ENCODE results near the gene MYO5C. TPM values are rescaled to one million over a fixed set of nuclear protein-coding genes. Genes with fewer than 3 reads are reported as not detected.
"Not testable (repeated sequence)": the region's sequence is repeated elsewhere in the genome, so short reads cannot be mapped to it uniquely, and the experiment has no call there.

The MYO5C gene
- total RNA-seq, 1 experiment from 2014 or later = 0.11 TPM

GRCh38 chr15:52178765-52179164 is 116.8 kb downstream of the MYO5C start:
- DNase-seq (ENCODE audit: low read depth, low spot score) = no peak
- in situ Hi-C loops (cut with HindIII; ENCODE audit: low pct_unique_long_range_greater_than_20kb, low sequenced_read_pairs) = no loop called here

GRCh38 chr15:52172869-52173268 is 122.7 kb downstream of the MYO5C start:
- in situ Hi-C loops (cut with HindIII; ENCODE audit: low pct_unique_long_range_greater_than_20kb, low sequenced_read_pairs) = no loop called here
- DNase-seq (ENCODE audit: low read depth, low spot score) = no peak

DNA sequence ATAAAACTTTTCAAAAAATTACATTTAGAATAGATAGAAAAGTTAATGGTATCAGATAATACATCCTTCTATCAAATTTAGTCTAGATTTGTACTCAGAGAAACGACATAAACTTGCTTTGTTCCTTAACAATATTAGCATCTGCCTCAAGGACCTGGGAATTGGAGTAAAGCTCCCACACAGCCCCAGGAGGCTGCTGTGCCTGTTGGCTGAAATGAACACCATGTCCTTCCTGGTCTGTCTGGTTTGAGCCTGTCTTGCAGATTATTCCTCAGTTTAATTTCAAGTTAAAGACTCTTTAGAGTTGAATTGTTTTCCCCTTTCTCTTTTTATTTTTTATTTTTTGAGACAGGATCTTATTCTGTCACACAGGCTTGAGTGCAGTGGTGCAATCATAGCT is 123.8 kb downstream of the MYO5C start:
- in situ Hi-C loops (cut with HindIII; ENCODE audit: low pct_unique_long_range_greater_than_20kb, low sequenced_read_pairs) = no loop called here
- DNase-seq (ENCODE audit: low read depth, low spot score) = no peak

DNA sequence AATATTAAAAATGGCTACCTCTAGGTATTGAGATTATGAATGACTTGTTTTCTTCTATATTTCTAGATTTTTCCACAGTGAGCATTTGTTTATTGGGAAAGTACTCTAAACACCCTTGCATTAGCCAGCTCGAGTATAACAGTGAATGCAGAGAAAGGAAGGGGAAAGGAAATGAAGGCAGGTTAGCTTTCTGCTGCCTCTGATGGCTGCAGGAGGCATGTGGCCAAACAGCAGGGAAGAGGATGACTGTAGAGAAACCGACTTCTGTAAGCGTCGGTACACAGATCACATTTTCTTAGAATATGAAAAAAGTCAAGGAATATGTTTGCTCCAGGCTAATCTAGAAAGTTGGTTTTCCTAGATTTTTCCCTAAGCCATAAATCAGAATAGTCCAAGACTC is 124.2 kb downstream of the MYO5C start:
- in situ Hi-C loops (cut with HindIII; ENCODE audit: low pct_unique_long_range_greater_than_20kb, low sequenced_read_pairs) = no loop called here
- peak; percentile 28 for DNase-seq (ENCODE audit: low read depth, low spot score)

GRCh38 chr15:52170199-52170598 is 125.4 kb downstream of the MYO5C start:
- in situ Hi-C loops (cut with HindIII; ENCODE audit: low pct_unique_long_range_greater_than_20kb, low sequenced_read_pairs); DNase-seq (ENCODE audit: low read depth, low spot score): not testable (repeated sequence)

GRCh38 chr15:52165494-52166131 is 130.0 kb downstream of the MYO5C start:
- in situ Hi-C loops (cut with HindIII; ENCODE audit: low pct_unique_long_range_greater_than_20kb, low sequenced_read_pairs) = not testable (repeated sequence)

DNA sequence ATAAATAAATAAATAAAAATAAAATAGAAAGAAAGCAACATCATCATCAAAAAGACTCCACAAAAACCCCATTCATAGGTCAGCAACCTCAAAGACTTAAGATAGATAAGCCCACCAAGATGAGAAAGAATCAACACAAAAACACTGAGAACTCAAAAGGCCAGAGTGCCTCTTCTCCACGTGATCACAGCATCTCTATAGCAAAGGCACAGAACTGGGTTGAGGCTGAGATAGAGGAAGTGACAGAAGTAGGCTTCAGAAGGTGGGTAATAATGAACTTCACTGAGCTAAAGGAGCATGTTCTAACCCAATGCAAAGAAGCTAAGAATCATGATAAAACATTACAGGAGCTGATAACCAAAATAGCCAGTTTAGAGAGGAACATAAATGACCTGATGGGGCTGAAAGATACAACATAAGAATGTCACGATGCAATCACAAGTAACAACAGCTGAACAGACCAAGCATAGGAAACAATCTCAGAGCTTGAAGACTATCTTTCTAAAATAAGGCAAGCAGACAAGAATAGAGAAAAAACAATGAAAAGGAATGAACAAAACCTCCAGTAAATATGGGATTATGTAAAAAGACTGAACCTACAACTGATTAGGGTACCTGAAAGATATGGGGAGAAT is 130.9 kb downstream of the MYO5C start:
- DNase-seq (ENCODE audit: low read depth, low spot score) = no peak
- in situ Hi-C loops (cut with HindIII; ENCODE audit: low pct_unique_long_range_greater_than_20kb, low sequenced_read_pairs) = no loop called here

More at GRCh38 chr15:52165494-52166131, 130.0 kb downstream of the MYO5C start:
- DNase-seq (ENCODE audit: low read depth, low spot score) = not testable (repeated sequence)

DNA sequence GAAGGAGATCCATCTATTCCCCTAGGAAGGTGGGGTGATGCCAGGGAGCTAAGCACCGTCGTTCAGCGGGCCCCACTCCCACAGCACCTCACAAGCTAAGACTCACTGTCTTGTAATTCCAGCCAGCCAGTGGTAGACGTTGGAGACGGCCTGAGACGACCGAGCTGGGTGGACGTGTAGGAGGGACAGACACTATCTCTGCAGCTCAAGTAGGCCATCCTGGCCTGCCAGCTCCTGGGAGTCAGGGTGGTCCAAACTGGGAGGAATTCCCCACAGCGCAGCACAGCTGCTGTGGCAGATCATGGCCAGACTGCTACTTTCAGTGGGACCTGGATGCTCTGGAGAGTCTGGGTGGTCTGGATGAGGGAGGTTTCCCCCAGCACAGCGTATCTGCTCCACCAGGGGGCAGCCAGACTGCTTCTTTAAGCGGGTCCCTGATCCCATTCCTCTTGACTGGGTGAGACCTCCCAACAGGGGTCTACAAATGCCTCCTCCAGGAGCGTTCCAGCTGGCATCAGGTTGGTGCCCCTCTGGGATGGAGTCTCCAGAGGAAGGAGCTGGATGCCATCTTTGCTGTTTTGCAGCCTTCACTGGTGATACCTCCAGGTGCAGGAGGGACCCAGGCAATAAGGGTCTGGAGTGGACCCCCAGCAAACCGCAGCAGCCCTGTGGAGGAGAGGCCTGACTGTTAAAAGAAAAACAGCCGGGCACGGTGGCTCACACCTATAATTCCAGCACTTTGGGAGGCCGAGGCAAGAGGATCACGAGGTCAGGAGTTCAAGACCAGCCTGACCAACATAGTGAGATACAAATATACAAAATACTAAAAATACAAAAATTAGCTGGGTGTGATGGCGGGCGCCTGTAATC is 132.0 kb downstream of the MYO5C start:
- in situ Hi-C loops (cut with HindIII; ENCODE audit: low pct_unique_long_range_greater_than_20kb, low sequenced_read_pairs) = no loop called here
- DNase-seq (ENCODE audit: low read depth, low spot score) = peak; percentile 43

GRCh38 chr15:52162876-52163275 is 132.7 kb downstream of the MYO5C start:
- no peak for DNase-seq (ENCODE audit: low read depth, low spot score)
- in situ Hi-C loops (cut with HindIII; ENCODE audit: low pct_unique_long_range_greater_than_20kb, low sequenced_read_pairs) = no loop called here

DNA sequence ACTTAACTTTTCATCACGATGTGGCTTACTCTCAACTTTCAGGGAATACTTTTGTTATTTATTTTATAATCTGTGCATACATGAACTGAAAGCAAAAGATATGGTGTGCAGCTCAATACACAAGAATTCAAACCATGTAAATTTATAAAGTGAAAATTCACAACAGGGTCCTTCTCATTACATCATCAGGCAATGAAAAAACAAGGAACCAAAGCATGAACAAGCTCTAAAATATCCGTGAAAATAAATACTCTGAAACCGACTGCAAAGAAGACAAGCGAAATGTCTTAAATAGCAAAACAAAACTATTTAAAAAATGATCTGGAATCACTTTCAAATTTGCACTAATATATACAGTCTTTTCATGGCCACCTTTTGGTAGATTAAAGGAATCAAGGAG is 133.3 kb downstream of the MYO5C start:
- in situ Hi-C loops (cut with HindIII; ENCODE audit: low pct_unique_long_range_greater_than_20kb, low sequenced_read_pairs) = no loop called here
- DNase-seq (ENCODE audit: low read depth, low spot score) = no peak

DNA sequence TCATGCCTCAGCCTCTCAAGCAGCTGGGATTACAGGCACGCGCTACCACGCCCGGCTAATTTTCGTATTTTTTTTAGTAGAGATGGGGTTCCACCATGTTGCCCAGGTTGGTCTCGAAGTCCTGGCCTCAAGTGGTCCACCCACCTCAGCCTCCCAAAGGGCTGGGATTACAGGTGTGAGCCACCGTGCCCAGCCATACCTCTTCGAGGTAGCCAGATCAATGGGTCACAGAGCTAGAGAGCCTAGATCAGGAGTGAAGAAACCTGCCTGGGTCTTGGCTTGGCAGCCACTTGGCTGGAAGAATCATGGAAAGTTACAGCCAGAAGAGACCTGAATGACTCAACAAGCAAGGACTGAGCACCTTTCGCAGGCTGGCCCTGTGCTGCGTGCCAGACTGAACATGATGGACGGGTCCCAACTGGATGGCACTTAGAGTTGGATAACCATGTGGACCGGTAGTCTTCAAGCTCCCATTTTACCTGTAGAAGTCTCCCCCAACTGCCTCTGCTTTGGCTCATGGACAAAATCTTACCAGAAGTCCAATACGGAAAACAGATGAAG is 134.1 kb downstream of the MYO5C start:
- in situ Hi-C loops (cut with HindIII; ENCODE audit: low pct_unique_long_range_greater_than_20kb, low sequenced_read_pairs) = no loop called here
- no peak for DNase-seq (ENCODE audit: low read depth, low spot score)

DNA sequence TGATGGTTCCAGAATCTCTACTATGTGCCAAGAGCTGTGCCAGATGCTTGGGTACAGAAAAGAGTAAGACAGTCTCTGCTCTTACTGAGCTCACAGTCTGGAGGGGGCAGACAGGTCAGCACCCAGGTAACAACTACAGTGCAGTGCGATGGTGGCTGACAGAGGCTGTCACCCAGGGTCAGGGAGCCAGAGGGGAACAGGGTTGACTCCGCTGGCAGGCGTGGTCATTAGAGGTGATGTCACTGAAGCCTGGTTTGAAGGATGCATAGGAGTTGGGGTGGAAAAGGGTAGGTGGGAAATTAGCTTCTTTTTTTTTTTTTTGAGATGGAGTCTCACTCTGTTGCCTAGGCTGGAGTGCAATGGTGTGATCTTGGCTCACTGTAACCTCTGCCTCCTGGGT is 136.0 kb downstream of the MYO5C start:
- no peak for DNase-seq (ENCODE audit: low read depth, low spot score)
- in situ Hi-C loops (cut with HindIII; ENCODE audit: low pct_unique_long_range_greater_than_20kb, low sequenced_read_pairs) = no loop called here

DNA sequence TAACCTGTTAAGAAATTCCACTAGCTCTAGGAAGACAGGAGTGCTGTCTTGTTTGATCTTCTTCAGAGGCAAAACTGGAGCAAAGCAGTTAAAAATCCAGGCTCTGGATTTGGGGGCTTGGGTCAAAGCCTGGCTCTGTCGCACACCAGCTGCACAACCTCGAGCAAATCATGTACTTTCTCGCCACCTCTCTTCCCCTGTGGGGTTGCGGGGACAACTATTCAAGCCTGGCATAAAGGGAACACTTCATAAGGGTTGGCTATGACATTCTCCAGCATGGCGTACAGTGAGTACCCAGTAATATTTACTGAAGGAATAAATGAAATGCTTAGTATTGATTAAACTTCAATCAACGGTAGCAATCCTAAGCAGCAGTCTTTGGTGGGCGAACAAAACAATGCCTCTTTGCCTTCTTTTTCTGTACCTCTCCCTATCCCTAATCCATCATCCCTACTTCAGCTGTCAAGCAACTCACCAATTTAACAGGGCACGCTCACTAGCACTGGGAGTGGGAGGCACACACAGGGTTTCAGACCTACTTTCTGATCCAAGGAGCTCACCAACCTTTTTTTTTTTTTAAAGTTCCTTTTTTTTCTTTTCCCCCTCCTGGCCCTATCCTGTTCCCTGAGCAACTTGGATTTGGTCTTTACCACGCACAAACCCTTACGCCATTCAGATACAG is 137.4 kb downstream of the MYO5C start:
- in situ Hi-C loops (cut with HindIII; ENCODE audit: low pct_unique_long_range_greater_than_20kb, low sequenced_read_pairs) = no loop called here
- no peak for DNase-seq (ENCODE audit: low read depth, low spot score)

DNA sequence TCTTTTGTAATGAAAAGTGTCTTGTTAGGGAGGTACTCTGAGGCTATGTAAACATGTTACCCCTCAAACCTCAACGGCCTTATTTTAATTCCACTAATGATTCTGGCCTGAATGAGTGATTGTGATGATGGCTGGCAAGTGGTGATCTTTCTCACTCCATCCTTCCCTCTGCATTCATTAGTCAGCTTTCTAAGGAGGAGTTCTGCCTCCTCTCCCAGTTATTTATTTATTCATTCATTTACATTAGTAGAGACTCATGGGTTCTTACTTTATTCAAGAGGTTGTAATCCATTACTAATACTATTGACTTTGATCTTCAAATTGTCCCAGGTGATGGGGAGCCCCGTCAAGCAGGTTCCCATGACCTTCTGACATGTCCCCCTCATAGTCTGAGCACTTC is 139.7 kb downstream of the MYO5C start:
- in situ Hi-C loops (cut with HindIII; ENCODE audit: low pct_unique_long_range_greater_than_20kb, low sequenced_read_pairs) = no loop called here

GRCh38 chr15:52154896-52155865 is 140.4 kb downstream of the MYO5C start:
- in situ Hi-C loops (cut with HindIII; ENCODE audit: low pct_unique_long_range_greater_than_20kb, low sequenced_read_pairs) = no loop called here
- DNase-seq (ENCODE audit: low read depth, low spot score) = no peak

More for the DNA sequence above, 139.7 kb downstream of the MYO5C start:
- DNase-seq (ENCODE audit: low read depth, low spot score) = no peak

GRCh38 chr15:52153900-52154895 is 141.4 kb downstream of the MYO5C start:
- in situ Hi-C loops (cut with HindIII; ENCODE audit: low pct_unique_long_range_greater_than_20kb, low sequenced_read_pairs) = no loop called here

More at GRCh38 chr15:52153900-52154895, 141.4 kb downstream of the MYO5C start:
- no peak for DNase-seq (ENCODE audit: low read depth, low spot score)
